Endothelial cell of umbilical vein (primary cell): ENCODE data around the gene DNMT1. TPM values are rescaled to one million over a fixed set of nuclear protein-coding genes. Genes with fewer than 3 reads are reported as not detected.

Experiments used
- BruUV-seq: library from RNA; stranded (reverse); fragments of 400-500 nt; replicated peaks from 2 replicates; lab custom pipeline; 2021; lab: Mats Ljungman, UMichigan
- CTCF ChIA-PET: fragments of 300-600, 350-600 bp; sonication (Branson Sonifier 250); formaldehyde crosslinking; loops from one replicate; lab custom pipeline; 2021; ENCODE audit warnings: antibody characterized with exemption, inconsistent platforms; lab: Charles Lee
- POLR2A ChIA-PET: fragments of 300-600, 350-600 bp; sonication (Branson Sonifier 250); formaldehyde crosslinking; loops from one replicate; lab custom pipeline; 2021; ENCODE audit warnings: antibody characterized with exemption, inconsistent platforms; lab: Charles Lee
- DNase-seq: peaks from one replicate; pipeline ENCODE4 v3.0.0-alpha.2; 2011; ENCODE audit warnings: low read depth, low spot score
- FAIRE-seq: peaks from 2 replicates; lab custom pipeline; 2011; peaks lifted over from hg19 to GRCh38; lab: Jason Lieb, UNC
- H2AFZ ChIP-seq: 2 replicates; pipeline ENCODE4 v1.6.0; 2012; ENCODE audit warnings: low read depth, low read length, control low read depth, inconsistent platforms
- H3K27ac ChIP-seq: 2 replicates; pipeline ENCODE4 v1.5.1; 2011; ENCODE audit warnings: low read depth, mild to moderate bottlenecking, control low read depth, low read length, moderate library complexity; ENCODE audit not compliant: insufficient read depth
- H3K27me3 ChIP-seq, 2 experiments: 2 replicates each; pipeline versions ENCODE4 v1.6.0 to v1.6.1; 2011; ENCODE audit warnings: low read length in 2 of 2, mixed read lengths in 1 of 2; ENCODE audit not compliant: control insufficient read depth in 2 of 2, insufficient read depth in 2 of 2
- H3K36me3 ChIP-seq, 2 experiments: 2 replicates in 1 of 2; 3 replicates in 1 of 2; pipeline ENCODE4 v1.5.1; 2011; ENCODE audit warnings: low read length in 2 of 2, mild to moderate bottlenecking in 1 of 2, moderate library complexity in 1 of 2; ENCODE audit not compliant: control insufficient read depth in 2 of 2, insufficient read depth in 2 of 2; ENCODE audit errors: extremely low read depth in 1 of 2
- H3K4me1 ChIP-seq: 3 replicates; pipeline ENCODE4 v1.5.1; 2011; ENCODE audit warnings: mild to moderate bottlenecking, low read length; ENCODE audit not compliant: control insufficient read depth, insufficient read depth; ENCODE audit errors: extremely low read depth
- H3K4me2 ChIP-seq: 2 replicates; pipeline ENCODE4 v1.6.1; 2011; ENCODE audit warnings: low read length, control low read depth, mixed read lengths; ENCODE audit not compliant: insufficient read depth
- H3K4me3 ChIP-seq, 3 experiments: fragments of 200-600 bp in 1 of 3; sonication (generic), shearing (Covaris generic) in 1 of 3; replicated peaks in 1 of 3; 2 replicates each; pipeline ENCODE4 v1.5.1; 2011 to 2016; ENCODE audit warnings: control low read depth in 3 of 3, low read length in 3 of 3, mild to moderate bottlenecking in 2 of 3, inconsistent platforms in 1 of 3, low read depth in 1 of 3, moderate library complexity in 1 of 3; ENCODE audit not compliant: insufficient read depth in 1 of 3
- H3K79me2 ChIP-seq: 2 replicates; pipeline ENCODE4 v1.6.0; 2012; ENCODE audit warnings: low read length, inconsistent platforms; ENCODE audit not compliant: control insufficient read depth, insufficient read depth
- H3K9ac ChIP-seq: replicated peaks from 2 replicates; pipeline ENCODE3; 2011; ENCODE audit warnings: low read length, control low read depth; ENCODE audit not compliant: insufficient read depth; ENCODE audit errors: extremely low read depth
- H3K9me1 ChIP-seq: replicated peaks from 3 replicates; pipeline ENCODE4 v1.6.0; 2011; ENCODE audit warnings: mild to moderate bottlenecking, low read length; ENCODE audit not compliant: control insufficient read depth, insufficient read depth; ENCODE audit errors: extremely low read depth
- H3K9me3 ChIP-seq: replicated peaks from 2 replicates; pipeline ENCODE4 v1.5.1; 2012; ENCODE audit warnings: low read length, inconsistent platforms; ENCODE audit not compliant: control insufficient read depth, insufficient read depth
- H4K20me1 ChIP-seq: replicated peaks from 2 replicates; pipeline ENCODE3; 2011; ENCODE audit warnings: mild to moderate bottlenecking, low read length; ENCODE audit not compliant: control insufficient read depth, insufficient read depth; ENCODE audit errors: extremely low read depth
- EZH2 ChIP-seq: IDR thresholded peaks from 2 replicates; pipeline ENCODE4 v1.6.1; 2012; ENCODE audit warnings: borderline replicate concordance, low read depth, mild to moderate bottlenecking, moderate library complexity, low read length, inconsistent platforms; ENCODE audit not compliant: severe bottlenecking
- FOS ChIP-seq: IDR thresholded peaks from 2 replicates; pipeline ENCODE4 v1.6.1; 2011; ENCODE audit warnings: mild to moderate bottlenecking, low read length, moderate library complexity, borderline replicate concordance; ENCODE audit not compliant: insufficient read depth
- GATA2 ChIP-seq: IDR thresholded peaks from 2 replicates; pipeline ENCODE4 v1.7.0; 2011; ENCODE audit warnings: low read depth, mild to moderate bottlenecking, moderate library complexity, mixed read lengths, low read length; ENCODE audit not compliant: insufficient read length, insufficient read depth
- JUN ChIP-seq: IDR thresholded peaks from 2 replicates; pipeline ENCODE4 v1.6.1; 2011; ENCODE audit warnings: borderline replicate concordance, low read depth; ENCODE audit not compliant: insufficient read length, insufficient read depth
- MYC ChIP-seq: IDR thresholded peaks from one replicate; pipeline ENCODE4 v1.6.1; 2011; ENCODE audit warnings: mild to moderate bottlenecking, low read depth, low read length
- POLR2A ChIP-seq: IDR thresholded peaks from 2 replicates; pipeline ENCODE4 v1.6.1; 2012; ENCODE audit warnings: low read depth, mild to moderate bottlenecking, control low read depth, low read length
- POLR2AphosphoS5 ChIP-seq: IDR thresholded peaks from 2 replicates; pipeline ENCODE4 v1.6.1; 2012; ENCODE audit warnings: low read depth, mild to moderate bottlenecking, control low read depth, low read length, moderate library complexity; ENCODE audit not compliant: insufficient read depth
- dilution Hi-C: fragments of 300-500 bp; cut with MboI; formaldehyde crosslinking; loops from one replicate; pipeline ENCODE4 v1.15.0; 2019; ENCODE audit warnings: low sequenced_read_pairs; ENCODE audit not compliant: extremely low pct_ligation_motif_present
- intact Hi-C: fragments of 100-400 bp; cut with micrococcal nuclease; formaldehyde crosslinking; loops from one replicate; pipeline ENCODE4 v1.10.0; 2022
- polyA plus RNA-seq, 4 experiments: library from polyadenylated mRNA; depleted of rRNA in 3 of 4; stranded (reverse) in 3 of 4; unstranded in 1 of 4; fragments of >200 nt; gene quantifications; 2 replicates each; pipeline versions ENCODE4 v1.2.1 to v1.2.3, GENCODE V29; 2011 to 2012; ENCODE audit warnings: missing spikeins in 1 of 4
- total RNA-seq: library from RNA; stranded (reverse); gene quantifications from 2 replicates; pipeline ENCODE4 v1.2.3, GENCODE V29; 2021
- TF ChIP-seq, protein P1 (sequence below): IDR thresholded peaks from 2 replicates; pipeline ENCODE4 v1.6.1; 2011; ENCODE audit not compliant: insufficient read depth, insufficient read length
- TF ChIP-seq, protein P2 (sequence below), 2 donors: IDR thresholded peaks; 1 replicate in 1 of 2; 2 replicates in 1 of 2; pipeline ENCODE4 v1.5.1; 2011; ENCODE audit warnings: low read length in 2 of 2, mild to moderate bottlenecking in 2 of 2, moderate library complexity in 2 of 2, control low read depth in 1 of 2, inconsistent platforms in 1 of 2, low read depth in 1 of 2; ENCODE audit not compliant: insufficient read depth in 1 of 2; ENCODE audit errors: extremely low read depth in 1 of 2

Gene DNMT1
- total and polyA plus RNA-seq, 2 donors (not counting 3 experiments of a cell fraction or from before 2014, with no cell fraction given) = 53.4 to 165 TPM

DNA sequence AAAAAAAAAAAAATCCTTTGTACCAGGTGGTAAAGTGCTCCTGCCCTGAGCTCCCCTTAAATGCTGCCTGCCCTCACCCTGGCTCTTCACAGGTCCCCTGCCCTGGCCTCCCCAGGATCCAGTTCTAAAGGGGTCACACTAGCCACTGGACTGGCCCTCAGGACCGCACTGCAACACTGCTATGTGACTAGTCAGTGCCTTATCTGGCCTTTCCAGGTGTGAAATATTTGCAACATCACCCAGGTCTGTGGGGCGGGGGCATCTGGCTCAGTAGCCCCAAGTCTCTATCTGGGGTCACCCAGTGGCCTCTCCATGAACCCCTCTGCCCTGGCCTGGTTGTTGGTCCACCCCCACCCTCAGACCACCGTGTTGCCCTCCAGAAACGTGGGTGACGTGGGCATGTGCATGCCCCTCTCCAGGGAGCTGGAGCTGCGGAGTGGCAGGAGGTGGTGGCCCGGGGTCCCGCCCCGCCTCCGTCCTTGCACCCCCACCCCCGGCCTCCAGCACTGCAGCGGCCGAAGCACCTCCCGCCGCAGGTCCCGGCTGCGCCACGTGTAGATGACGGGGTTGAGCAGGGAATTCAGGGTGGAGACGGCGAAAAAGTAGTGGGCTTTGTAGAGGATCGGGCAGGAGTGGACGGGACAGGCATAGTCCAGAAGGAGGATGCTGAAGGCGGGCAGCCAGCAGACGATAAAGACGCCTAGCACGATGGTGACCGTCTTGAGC is 28.9 kb upstream of the DNMT1 start:
- no peaks in the 10 kb centered on the region for H3K9me3 ChIP-seq
- POLR2A ChIA-PET = no interaction called here
- DNase-seq (no peak), FAIRE-seq (no peak)
- dilution Hi-C loops = no loop called here
- H3K9ac ChIP-seq = no peak overlapping the region
- TF ChIP-seq GATA2 (no peak), POLR2A (no peak), FOS (no peak), JUN (no peak), POLR2AphosphoS5 (no peak), MYC (no peak), EZH2 (no peak)
- TF ChIP-seq, protein P1, sequence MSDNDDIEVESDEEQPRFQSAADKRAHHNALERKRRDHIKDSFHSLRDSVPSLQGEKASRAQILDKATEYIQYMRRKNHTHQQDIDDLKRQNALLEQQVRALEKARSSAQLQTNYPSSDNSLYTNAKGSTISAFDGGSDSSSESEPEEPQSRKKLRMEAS = no peak
- TF ChIP-seq, protein P2, sequence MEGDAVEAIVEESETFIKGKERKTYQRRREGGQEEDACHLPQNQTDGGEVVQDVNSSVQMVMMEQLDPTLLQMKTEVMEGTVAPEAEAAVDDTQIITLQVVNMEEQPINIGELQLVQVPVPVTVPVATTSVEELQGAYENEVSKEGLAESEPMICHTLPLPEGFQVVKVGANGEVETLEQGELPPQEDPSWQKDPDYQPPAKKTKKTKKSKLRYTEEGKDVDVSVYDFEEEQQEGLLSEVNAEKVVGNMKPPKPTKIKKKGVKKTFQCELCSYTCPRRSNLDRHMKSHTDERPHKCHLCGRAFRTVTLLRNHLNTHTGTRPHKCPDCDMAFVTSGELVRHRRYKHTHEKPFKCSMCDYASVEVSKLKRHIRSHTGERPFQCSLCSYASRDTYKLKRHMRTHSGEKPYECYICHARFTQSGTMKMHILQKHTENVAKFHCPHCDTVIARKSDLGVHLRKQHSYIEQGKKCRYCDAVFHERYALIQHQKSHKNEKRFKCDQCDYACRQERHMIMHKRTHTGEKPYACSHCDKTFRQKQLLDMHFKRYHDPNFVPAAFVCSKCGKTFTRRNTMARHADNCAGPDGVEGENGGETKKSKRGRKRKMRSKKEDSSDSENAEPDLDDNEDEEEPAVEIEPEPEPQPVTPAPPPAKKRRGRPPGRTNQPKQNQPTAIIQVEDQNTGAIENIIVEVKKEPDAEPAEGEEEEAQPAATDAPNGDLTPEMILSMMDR (IDR thresholded peaks at IDR 0.05; ENCODE audit: extremely low read depth in 1 of 2, insufficient read depth in 1 of 2, low read depth in 1 of 2, low read length in 2 of 2) = no peak
- H2AFZ ChIP-seq = no peak overlapping the region
- no peaks in the 10 kb centered on the region for H4K20me1 ChIP-seq
- H3K27ac ChIP-seq = no peak overlapping the region
- H3K4me2 ChIP-seq = no peak overlapping the region
- no peak overlapping the region for H3K4me3 ChIP-seq
- H3K4me1 ChIP-seq = no peaks in the 10 kb centered on the region
- no peaks in the 10 kb centered on the region for H3K79me2 ChIP-seq
- H3K27me3 ChIP-seq = no peaks in the 10 kb centered on the region
- CTCF ChIA-PET = no interaction called here
- intact Hi-C loops = no loop called here
- H3K9me1 ChIP-seq = no peaks in the 10 kb centered on the region
- H3K36me3 ChIP-seq = no peaks in the 10 kb centered on the region
- no TSS peak for BruUV-seq
